ENCODE measurements around the gene YBEY.

The YBEY gene

DNA sequence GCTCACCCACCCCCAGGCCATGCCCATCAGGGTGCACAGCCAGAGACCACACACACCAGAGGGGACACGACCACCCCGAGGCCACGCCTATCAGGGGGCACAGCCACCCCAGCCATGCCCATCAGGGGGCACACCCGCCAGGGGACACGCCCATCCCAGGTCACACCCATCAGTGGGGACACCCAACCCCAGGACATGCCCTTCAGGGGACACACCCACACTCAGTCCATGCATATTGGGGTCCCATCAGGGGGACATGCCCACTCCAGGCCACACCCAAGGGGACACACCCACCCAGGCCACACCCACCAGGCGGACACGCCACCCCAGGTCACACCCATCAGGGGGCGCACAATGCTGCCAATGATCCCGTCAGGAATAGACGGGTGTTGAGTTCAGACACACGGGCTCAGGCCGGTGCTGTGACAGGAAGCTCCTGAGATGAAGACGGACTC is 21.4 kb upstream of the YBEY start:
- no peak for DNase-seq (ENCODE audit: low read depth)

DNA sequence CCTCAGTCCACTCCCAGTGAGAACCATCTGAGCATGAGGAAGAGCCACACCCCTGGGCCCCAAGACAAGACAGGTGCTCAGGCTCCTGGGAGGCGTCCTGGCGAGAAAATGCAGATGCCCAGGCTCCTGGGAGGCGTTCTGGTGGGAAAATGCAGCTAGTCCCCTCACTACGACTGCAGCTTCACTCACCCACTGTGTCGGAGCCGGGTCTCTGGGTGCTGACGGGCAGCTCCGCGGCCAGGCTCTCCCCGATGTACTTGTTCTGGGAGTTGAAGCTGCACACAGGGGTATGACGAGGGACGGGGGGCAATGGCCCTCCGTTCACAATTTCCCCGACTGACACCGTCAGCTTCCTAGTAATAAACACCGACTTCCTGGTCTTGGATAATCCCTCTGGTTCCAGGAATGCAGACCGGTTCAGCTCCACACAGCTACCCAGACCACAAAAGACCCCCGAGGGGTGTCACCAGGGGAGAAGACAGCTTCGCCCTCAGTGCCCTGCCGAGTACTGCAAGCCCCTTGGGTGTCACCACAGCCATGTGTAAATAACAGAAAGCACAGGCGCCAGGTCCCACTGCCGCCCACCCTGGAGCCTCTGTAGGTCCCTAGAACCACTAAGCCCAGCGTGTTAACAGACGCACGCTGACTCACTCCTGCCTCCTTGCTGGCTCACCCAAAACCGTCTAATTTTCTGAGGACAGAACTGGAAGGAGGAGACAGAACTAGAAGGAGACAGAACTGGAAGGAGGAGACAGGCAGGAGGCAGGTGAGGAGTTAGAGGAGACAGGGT is 20.2 kb upstream of the YBEY start:
- no peak for DNase-seq (ENCODE audit: low read depth)

DNA sequence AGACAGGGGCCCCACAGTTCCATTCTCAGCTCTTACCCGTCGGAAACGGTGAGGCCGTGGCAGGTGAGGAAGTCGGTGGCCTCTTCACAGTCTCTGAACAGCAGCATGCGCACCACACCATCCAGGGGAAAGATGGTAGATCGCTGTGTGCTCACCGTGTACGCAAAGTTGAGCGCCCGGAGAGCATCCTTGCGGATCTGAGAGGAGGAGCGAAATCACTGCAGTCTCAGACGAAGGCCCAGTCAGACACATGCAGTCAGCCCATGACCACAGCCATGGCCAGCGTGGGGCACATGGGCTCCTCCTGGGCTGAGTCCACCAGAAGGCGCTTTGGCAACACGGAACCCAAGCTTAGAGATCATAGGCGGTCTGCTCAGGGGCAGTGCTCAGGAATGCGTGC is 19.2 kb upstream of the YBEY start:
- no peak for DNase-seq (ENCODE audit: low read depth)

DNA sequence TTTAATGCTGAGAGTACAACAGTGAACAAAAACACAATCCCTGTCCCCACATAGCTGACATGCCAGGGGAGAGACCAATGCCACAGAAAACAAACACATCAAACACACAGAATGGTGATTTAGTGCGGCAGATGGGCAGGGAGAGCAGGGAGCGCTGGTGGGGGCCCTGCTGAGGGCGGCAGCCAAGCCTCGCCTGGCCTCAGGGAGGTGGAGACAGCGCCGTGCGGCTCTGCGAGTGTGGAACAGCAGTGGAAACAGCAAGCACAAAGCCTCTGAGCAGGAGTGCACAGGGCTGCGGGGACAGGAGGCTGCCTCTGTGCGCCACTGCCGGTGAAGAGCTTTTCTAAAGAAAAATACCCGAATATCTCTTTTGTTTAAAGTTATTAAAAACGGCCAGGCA is 17.8 kb upstream of the YBEY start:
- DNase-seq (ENCODE audit: low read depth) = no peak

GRCh38 chr21:46269466-46269865 is 16.7 kb upstream of the YBEY start:
- no peak for DNase-seq (ENCODE audit: low read depth)

DNA sequence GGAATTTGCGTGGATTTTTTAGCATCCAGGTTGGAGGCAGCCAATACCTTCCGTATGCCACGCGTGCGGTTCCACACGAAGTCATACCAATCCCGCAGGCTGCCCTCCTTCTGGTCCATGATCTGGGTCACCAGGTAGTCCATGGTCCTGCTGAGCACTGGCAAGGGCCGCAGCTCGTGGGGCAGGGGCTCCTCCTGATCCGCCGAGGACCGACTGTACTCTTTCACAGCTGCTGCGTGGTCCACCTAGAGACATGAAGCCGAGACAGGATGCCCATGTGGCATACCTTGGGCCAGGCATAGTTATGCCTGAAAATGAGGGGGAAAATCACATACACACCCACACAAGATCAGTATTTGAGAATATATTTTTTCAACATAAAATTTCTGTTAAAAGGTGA is 12.8 kb upstream of the YBEY start:
- DNase-seq (ENCODE audit: low read depth) = no peak

DNA sequence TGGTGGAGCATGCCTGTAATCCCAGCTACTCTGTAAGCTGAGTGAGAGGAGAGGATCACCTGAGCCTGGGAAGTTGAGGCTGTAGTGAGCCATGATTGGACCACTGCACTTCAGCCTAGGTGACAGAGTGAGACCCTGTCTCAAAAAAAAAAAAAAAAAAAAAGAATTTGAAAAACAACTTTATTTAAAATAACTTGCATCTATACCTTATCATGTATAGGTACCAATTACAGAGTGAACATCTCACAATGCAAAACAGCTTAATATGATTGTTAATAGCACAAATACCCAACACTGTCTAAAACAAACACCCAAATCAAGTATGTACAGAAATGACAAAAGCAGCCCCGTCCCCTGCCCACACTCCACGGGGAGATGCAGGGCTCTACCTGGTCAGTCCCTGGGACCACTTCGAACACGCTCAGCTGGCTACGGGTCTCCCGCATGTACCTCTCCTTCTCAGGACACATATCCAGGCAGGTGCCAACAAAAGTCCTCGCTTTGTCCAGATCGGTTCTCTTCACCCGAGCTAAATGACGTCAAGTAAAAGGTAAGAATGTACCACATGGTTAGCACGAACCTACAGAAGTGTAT is 11.2 kb upstream of the YBEY start:
- DNase-seq (ENCODE audit: low read depth) = no peak

DNA sequence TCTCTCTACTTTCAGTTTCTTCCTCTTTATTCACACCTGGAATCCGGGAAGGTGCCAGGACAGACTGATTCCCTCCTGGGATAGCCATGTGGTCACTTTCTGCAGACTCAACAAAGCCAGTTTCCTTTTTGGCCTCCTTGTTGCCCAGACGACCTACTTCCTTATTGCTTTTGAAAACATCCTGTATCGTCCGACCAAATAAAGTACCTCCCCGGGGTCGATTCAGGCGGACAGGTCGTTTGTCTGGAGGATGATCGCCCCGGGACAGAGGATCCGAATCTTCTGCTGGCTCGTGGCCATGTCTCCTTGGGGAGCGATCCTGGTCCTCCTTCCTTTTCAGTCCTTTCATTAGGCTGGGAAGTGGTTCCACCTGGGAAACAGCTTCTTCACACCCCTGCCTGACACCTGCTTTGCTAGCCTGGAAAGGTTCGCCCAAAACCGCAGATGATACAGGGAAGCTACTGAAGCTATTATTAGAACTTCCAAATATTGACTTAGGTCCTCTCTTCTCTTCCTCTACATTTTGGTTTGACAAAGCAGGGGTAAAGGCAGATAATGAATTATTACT is 2.0 kb upstream of the YBEY start:
- DNase-seq (ENCODE audit: low read depth) = no peak

GRCh38 chr21:46284733-46285132 is 1.4 kb upstream of the YBEY start:
- no peak for DNase-seq (ENCODE audit: low read depth)

- DNase-seq (ENCODE audit: low read depth) = no peak
Measured at GRCh38 chr21:46285206-46285661, 908 bp upstream of the YBEY start, which contains the start of gene MCM3AP. TSS of gene MCM3AP (minus strand) at chr21:46285611. CDS start at chr21:46285286, 325 bp downstream.

DNA sequence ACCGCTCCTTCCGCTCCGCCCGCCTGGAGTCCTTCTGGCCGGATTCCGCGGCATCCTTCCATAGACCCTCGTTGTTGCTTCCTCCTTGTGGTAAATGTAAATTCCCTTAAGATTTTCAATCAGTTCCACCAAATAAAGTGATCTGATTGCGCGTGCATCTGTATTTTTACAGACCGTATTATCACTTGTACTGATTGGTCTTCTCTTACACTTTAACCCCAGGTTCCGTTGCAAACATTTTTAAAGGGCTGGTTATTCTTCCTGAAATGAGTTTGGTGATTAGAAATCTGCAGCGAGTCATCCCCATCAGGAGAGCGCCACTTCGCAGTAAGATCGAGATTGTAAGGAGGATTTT is 483 bp downstream of the YBEY start:
- DNase-seq (ENCODE audit: low read depth) = no peak

DNA sequence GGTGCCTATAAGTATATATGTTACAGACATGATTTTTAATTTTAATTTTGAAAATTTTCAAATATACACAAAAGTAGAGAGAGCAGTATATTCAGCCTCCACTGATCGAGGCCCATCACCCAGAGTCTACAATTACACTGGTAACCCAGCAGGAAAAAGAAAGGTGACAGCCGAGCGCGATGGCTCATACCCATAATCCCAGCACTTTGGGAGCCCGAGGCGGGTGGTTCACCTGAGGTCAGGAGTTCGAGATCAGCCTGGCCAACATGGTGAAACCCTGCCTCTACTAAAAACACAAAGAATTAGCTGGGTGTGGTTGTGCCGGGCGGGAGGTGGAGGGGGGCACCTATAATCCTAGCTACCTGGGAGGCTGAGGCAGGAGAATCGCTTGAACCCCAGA is 1.4 kb downstream of the YBEY start:
- DNase-seq (ENCODE audit: low read depth) = no peak

DNA sequence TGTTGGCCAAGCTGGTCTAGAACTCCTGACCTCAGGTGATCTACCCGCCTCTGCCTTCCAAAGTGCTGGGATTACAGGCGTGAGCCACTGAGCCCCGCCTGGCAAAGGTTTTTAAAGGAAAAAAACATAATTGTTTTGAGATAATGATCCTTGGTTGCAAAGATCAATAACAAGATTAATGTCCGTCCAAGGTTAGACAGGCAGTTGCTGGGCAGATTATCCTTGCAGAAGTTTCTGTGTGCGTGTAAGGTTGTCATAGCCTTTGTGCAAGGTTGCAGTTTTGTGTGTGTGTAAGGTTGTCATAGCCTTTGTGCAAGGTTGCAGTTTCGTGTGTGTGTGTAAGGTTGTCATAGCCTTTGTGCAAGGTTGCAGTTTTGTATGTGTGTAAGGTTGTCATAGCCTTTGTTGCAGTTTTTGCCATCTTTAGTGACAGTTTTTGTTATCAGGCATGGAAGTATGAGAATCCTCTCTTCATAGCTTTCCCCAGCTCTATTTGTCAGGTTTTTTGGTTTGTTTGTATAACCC is 3.6 kb downstream of the YBEY start:
- DNase-seq (ENCODE audit: low read depth) = no peak

- DNase-seq (ENCODE audit: low read depth) = no peak
Measured at GRCh38 chr21:46291561-46291960, 5.4 kb downstream of the YBEY start.

- peak; percentile 54 for DNase-seq (ENCODE audit: low read depth)
Measured at GRCh38 chr21:46294647-46295176, 8.6 kb downstream of the YBEY start.

DNA sequence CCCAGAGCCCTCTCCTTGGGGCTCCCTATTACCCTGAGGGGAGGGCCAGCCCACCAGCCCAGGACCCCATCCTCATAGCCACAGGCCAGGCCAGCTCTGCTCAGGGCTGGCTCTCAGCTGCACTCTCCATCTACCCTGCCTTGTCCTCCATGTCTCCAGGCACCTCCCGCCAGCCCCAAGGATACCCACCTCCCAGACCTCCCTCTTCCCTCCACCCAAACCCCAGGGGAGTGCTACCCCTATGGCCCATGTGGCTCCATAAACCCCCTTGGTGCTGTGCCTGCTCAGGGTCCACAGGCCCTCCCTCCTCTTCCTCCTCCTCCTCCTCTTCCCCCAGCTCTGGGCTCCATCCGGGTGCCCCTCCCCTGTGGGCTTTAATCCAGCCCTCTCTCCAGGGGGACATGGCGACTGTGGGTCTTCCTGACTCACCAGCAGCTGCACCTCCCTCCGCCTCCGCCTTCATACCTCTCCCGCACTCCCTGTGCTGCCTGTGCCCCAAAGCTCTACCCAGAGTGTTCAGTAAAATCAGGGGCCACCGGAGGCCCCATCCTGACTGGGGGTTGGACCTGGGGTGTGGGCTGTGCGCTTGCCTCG is 9.1 kb downstream of the YBEY start:
- peak; percentile 30 for DNase-seq (ENCODE audit: low read depth)

- peak; percentile 12 for DNase-seq (ENCODE audit: low read depth)
Measured at GRCh38 chr21:46295996-46296752, 10.0 kb downstream of the YBEY start.

DNA sequence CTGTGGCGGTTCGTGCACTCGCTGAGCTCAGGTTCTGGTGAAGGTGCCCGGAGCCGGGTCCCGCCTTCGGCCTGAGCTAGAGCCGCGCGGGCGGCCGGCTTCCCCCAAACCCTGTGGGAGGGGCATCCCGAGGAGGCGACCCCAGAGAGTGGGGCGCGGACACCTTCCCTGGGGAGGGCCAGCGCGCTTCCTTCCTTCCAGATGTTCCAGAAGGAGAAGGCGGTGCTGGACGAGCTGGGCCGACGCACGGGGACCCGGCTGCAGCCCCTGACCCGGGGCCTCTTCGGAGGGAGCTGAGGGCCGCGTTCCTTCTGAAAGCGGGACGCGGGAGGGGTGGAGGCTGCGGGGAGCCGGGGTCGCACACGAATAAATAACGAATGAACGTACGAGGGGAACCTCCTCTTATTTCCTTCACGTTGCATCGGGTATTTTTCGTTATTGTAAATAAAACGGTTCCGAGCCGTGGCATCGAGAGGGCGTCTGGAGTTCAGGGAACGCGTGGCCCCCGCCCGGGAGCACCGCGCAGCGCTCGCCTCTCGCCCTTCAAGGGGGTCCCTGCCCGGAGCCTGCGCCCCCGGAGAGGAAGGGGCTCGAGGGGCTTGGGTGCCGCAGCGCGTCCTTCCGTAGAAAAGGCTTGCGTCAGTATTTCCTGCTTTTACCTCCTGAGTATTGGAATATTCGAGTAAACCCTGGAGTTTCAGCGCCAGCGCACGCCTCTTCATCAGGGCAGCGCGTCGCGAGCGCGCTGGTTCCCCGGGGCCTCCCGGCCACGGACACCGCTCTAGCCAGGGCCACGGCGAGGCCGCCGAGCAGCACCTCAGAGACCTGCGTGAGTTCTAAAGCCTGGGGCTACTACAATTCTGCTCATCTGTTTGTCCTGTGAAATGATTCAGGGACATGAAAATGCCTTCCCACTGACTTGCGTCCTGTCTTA is 11.5 kb downstream of the YBEY start:
- DNase-seq (ENCODE audit: low read depth) = peak; percentile 29

DNA sequence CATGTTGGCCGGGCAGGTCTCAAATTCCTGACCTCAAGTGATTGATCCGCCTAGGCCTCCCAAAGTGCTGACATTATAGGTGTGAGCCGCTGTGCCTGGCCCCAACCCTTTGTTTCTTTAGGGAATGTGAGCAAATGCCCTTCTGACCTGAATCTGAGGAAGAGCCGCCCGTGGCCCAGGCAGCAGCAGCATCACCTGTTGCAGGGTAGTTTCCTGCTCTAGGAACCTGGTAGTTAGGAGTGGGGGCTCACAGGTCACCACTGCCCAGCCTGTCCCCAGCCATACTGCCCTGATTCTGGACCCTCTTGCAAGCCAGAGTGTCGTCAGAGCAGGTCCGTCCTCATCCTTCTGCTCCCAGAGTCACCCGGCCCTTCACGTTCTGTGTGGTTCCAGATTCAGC is 13.0 kb downstream of the YBEY start:
- DNase-seq (ENCODE audit: low read depth) = no peak

DNA sequence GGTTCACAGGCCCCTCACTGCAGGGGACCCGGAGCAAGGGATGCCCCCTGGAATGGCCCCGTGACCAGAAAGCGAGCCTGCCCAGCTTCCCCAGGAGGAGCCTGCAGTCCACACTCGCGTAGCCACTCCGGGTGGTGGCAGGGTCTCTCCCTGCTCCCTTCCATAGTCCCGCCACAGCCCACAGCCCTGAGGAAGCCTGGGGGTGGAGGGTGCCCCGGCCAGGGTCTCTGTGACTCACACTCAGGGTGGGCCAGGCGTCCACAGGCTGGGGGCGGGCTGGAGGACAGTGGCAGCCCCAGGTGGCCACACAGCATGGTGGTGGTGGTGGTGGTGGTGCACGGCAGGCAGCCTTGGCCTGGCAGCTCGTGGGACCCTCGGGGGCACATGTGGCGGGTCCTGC is 15.6 kb downstream of the YBEY start:
- no peak for DNase-seq (ENCODE audit: low read depth)

DNA sequence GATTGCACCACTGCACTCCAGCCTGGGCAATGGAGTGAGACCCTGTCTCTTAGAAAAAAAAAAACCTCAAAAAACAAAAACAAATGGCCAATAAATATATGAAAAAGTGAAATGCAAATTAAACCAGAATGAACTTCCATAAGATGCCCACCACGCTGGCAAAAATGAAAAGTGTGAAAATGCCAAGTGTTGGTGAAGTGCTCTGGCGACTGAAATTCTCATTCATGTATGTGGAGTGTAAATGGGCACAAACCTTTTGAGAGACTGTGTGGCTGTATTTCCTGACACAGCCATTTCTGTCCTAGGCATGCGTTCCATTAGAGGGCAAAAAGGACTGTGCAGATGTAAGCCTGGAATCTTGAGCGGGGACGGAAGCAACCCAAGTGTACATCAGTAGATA is 18.3 kb downstream of the YBEY start:
- no peak for DNase-seq (ENCODE audit: low read depth)
